Ishikawa (cell line): ENCODE data around the gene ENOSF1.

Experiments
- MAX ChIP-seq: IDR thresholded peaks from 2 replicates; pipeline ENCODE4 v1.6.1; 2012
- YY1 ChIP-seq: IDR thresholded peaks from 2 replicates; pipeline ENCODE4 v1.6.1; 2012; ENCODE audit warnings: low read depth

DNA sequence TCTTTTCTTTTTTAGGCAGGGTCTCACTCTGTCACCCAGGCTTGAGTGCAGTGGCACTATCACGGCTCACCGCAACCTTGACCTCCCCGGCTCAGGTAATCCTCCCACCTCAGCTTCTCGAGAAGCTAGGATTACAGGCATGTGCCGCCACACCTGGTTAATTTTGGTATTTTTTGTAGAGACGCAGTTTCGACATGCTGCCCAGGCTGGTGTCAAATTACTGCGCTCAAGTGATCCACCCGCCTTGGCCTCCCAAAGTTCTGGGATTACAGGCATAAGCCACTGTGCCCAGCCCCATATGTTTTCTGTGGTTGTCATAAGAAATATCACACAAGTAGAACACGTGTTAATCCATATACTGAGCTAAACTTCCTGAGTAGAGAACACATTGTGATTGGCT lies 14.6 kb downstream of the ENOSF1 start:
- peak; percentile 85 for TF ChIP-seq MAX
- no peak for TF ChIP-seq YY1
